ENCODE measurements around the gene CDK5.
"Not testable (repeated sequence)": the region's sequence is repeated elsewhere in the genome, so short reads cannot be mapped to it uniquely, and the experiment has no call there.

The CDK5 gene

DNA sequence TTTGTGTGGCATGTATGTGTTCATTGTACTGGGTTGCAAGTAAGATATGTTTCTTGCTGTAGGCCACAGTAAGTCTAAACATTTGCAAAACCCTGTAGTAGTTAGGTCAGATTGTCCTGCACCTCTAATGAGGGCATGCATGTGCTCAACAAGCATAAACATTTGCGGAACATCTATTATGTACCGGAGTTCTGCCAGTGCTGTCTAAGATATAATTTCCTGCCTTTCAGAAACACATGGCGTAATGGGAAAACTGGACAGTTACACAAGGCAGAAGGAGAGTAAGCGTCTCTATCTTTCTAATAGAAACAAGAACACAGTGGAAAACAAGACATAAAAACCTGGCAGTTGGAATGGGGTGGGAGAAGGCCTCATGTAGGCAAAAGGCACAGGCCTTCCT, 26.7 kb downstream of the CDK5 start:
- DNase-seq: no peak

GRCh38 chr7:151028948-151029501, 28.7 kb downstream of the CDK5 start:
- DNase-seq: no peak

GRCh38 chr7:151028131-151028947, 29.4 kb downstream of the CDK5 start, which contains the start of gene ABCB8:
TSS of gene ABCB8 (plus strand) at chr7:151028450. CDS start at chr7:151028516, 66 bp downstream.
- peak; percentile 100 for DNase-seq

GRCh38 chr7:151027728-151028130, 30.0 kb downstream of the CDK5 start:
- not testable (repeated sequence) for DNase-seq

DNA sequence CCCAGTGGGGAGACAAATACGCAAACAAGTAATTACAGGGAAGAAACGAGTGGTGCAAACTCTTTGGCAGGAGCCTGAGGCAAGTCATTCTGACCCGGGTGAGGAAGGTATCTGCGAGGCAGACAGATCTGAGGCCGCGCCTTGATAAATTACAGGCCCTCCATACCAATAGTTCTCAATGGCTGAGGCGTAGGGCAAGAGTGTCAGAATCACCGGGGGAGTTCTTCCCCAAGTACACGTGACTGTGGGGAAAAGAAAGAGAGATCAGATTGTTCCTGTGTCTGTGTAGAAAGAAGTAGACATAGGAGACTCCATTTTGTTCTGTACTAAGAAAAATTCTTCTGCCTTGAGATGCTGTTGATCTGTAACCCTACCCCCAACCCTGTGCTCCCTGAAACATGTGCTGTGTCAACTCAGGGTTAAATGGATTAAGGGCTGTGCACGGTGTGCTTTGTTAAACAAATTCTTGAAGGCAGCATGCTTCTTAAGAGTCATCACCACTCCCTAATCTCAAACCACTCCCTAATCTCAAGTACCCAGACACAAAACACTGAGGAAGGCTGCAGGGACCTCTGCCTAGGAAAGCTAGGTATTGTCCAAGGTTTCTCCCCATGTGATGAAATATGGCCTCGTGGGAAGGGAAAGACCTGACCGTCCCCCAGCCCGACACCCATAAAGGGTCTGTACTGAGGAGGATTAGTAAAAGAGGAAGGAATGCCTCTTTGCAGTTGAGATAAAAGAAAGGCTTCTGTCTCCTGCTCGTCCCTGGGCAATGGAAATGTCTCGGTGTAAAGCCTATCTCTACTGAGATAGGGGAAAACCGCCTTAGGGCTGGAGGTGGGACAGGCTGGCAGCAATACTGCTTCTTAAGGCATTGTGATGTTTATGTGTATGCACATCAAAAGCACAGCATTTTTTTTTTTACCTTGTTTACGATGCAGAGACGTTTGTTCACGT, 30.6 kb downstream of the CDK5 start:
- DNase-seq: not testable (repeated sequence)

DNA sequence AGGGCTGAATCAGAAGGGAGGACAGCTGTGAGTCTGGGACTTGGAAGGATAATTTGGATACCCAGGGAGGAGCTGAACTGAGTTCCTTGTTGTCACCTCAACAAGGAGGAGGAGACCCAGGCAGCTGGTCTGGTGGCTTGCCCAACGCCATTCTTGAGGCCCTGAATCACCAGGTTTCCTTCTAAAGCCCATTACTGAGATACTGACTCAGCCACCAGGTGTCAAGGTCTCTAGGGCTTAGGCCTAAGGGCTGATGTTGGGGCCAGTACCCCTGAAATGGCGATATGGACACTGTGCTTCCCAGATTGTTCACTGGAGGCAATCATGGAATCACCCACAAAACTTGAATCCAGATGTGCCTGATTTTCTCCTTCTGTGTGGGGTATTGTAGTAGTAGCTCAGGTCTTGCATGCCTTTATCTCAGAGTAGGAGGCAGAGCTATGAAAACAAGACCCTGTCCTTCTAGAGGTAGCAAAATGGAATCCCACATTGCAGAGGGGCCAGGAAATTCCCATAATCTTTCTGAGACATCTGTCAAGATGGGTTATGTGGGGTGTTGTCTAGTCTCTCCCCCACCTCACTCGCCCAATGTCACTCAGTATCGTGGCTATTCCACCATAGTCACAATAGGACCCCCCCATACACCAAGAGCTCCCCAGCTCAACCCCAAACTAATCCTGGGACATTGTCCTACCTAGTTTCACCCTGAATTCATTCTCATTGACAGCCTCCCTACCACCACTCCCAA, 31.6 kb downstream of the CDK5 start:
- no peak for DNase-seq

DNA sequence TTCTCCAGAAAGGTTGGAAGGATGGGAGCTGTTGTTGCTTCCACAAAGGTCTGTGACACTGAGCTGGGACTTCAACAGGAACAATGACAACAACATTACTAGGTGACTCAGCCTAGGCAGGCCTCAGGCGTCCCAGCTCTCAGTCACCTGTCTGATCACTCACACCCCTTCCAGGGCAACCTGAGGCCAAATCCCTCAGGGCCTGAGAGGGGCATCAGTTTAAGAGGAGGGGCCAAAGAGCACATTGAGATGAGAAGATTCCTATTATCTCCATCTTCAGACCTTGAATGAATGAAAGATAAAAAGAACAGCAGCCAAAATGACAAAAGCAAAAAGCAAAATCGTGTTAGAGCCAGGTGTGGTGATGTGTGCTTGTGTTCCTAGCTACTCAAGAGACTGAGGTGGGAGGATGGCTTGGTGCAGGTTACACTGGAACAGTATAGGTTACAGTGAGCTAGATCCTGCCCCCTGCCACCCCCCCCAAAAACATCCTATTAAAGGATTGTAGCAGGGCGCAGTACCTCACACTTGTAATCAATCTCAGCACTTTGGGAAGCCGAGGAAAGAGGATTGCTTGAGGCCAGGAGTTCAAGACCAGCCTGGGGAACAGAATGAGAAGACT, 33.2 kb downstream of the CDK5 start, which contains the start of gene ATG9B:
Gene ATG9B (minus strand): TSS at position 60 of the 622 bp plus-strand sequence. CDS start 71 bp downstream, outside the sequence.
- DNase-seq: no peak

GRCh38 chr7:151023232-151023631, 34.5 kb downstream of the CDK5 start:
- no peak for DNase-seq

GRCh38 chr7:151020231-151020630, 37.5 kb downstream of the CDK5 start:
- no peak for DNase-seq

DNA sequence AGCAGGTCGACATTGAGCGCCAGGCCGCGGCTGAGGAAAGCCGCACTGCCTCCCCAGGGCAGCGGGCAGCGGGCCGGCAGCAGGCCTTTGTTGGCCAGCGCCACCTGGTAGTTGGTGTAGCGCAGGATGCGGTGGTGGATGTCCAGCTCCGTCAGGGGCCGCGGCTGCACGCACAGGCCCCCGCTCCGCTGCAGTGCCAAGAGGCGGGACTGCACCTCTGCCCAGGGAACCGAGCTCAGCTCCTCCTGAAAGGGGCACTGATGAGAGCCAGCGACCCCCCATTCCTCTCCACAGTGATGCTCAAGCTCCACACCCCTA, 38.6 kb downstream of the CDK5 start:
- DNase-seq: no peak

DNA sequence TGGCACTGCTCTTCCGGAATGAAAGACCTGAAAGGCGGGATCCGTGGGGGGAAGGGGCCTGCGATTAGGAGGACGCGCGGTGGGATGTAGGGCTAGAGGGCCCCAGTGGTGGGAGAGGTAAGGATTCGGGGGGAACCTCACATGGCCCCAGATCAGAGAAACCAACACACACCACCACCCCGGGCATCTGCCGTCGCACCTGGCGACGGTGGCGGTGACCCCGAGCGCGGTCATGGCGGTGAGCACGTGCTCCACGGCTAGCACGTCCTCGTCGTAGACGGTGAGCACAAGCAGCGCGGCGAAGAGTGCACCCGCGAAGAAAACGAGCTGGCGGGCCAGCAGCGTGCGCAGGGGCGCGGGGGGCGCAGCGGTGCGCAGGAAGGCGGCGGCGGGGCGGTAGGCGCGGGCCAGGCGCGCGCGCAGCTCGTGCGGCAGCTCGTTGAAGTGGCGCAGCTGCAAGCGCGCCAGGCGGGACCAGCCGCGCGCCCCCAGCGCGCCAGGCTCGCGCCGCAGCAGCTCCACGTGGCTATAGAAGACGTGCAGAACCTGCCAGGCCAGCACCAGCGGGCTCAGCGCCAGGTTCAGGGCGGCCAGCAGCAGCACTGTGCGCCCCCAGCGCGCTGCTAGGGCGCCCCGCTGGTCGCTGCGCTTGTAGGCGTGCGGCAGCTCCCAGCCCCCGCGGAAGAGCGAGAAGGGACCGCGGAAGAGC, 39.1 kb downstream of the CDK5 start:
- DNase-seq: peak; percentile 44

DNA sequence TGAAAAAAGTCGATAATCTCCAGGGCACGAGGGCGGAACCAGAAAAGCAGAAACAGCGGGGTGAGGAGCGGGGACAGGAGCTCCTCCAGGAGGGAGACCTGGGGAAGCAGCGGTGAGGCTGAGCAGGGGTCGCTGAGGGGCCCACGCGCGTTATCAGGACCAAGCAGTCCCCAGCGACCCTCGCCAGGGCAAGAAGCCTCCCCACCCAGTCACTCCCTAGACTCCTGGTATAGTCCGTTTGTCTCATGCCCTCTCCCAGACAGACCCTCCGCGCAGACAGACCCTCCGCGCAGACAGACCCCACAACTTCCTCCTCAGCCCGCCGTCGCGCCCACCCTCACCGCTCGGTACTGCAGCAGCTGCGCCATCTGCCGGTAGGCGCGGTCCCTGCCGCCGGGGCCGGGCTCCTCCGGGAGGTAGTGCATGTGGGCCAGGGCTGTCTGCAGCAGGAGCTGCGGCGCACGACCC, 39.7 kb downstream of the CDK5 start:
- DNase-seq: peak; percentile 83

- DNase-seq: no peak
Measured at GRCh38 chr7:151017370-151017952, 40.2 kb downstream of the CDK5 start.

DNA sequence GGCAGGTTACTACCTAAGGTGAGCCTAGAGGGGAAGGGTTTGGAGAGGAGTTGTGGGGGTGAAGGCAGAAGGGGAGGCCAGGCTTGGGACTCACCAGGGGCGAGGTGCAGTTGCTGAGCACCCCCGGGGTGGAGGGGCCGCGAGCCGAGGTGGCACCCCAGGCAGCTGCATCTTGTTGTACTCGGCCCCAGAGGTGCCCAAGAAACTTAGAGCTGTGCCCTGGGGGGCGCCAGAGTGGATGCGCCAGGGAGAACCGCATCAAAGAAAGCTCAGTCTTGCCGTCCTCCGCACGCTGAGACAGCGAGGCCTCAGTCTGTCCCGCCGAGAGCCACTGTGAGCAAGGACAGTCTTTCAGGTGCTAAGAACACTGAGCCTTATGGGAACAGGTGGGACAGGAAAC, 40.8 kb downstream of the CDK5 start:
- DNase-seq: no peak

DNA sequence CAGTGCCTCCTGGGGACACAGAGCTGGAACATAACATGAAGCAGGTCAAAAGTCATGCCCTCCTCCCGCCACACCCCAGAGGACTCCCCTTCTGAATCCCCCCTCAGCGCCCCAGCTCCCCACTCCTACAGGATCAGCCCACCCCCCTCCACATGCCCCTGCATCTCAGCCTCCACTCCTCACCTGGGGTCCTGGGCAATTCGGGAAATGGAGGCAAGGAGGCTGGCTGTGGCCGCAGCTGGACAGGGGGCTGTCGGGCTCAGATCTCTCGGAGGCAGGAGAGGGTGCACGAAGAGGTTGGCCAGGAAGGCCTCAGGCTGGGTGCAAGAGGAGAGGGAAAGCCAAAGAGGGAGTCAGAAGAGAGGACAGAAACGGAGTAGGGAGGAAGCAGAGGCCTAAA, 41.2 kb downstream of the CDK5 start:
- no peak for DNase-seq

DNA sequence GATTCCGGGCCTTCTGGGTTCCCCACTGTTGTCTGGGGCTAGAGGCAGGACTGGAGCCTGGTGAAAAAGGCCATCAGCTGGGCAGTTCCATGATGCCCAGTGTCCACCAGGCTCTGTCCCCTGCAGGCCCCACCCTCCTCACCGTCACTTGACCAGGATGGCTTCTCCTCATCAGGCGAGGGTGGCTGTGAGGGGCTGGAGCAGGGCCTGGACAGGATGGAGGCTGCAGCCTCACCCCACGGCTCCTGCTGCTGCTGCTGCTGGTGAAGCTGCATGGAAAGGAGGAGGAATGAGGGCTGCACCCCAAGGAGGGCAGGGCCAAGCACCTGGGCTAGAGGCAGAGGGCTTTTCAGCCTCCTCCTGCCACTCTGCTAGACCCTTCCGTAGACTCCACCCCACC, 41.7 kb downstream of the CDK5 start:
- no peak for DNase-seq

- DNase-seq: peak; percentile 42
Measured at GRCh38 chr7:151014950-151015349, 42.7 kb downstream of the CDK5 start.

GRCh38 chr7:151013733-151014497, 43.8 kb downstream of the CDK5 start:
- DNase-seq: peak; percentile 96

DNA sequence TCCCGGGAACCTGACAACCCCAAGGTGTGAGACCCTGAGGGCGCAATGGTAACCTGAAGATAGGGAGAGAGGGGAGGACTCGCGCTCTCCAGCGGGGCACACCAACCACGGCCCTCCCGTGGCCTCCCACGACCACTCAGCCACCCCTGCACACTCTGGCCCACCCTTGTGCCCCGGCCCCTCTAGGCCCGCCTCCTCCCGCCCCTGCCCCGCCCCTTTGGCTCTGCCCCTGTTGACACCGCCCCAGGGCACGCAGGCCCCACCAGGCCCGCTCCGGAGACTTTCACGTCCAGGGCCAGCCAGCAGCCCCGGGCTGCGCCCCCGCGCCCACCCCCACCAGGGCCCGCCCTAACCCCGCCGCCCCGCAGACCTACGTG, 44.4 kb downstream of the CDK5 start:
- no peak for DNase-seq

- no peak for DNase-seq
Measured at GRCh38 chr7:151012911-151013347, 44.8 kb downstream of the CDK5 start.
